Stimulated activated effector memory CD8-positive, alpha-beta T cell treated with anti-CD3 and anti-CD28 coated beads, Interleukin-12 subunit alpha, Interleukin-12 subunit beta, amount 100 ng/mL, for 72 hours (primary cell): ENCODE measurements around the gene ZC3H11A.

Experiments used
- ATAC-seq: fragments of 150-1000 bp; cut with Tn5 transposase; 2 replicates; pipeline ENCODE4 v1.10.0; 2021
- DNase-seq, 2 donors: peaks; one replicate each; pipeline ENCODE4 v3.0.0; 2021 to 2022; ENCODE audit warnings: low spot score in 2 of 2
- H3K27ac Mint-ChIP-seq: one replicate; pipeline ENCODE4 v1.8.0; 2022; ENCODE audit warnings: mild to moderate bottlenecking, mixed read lengths
- H3K36me3 Mint-ChIP-seq: one replicate; pipeline ENCODE4 v1.8.0; 2022; ENCODE audit warnings: mild to moderate bottlenecking, mixed read lengths
- H3K4me1 Mint-ChIP-seq: one replicate; pipeline ENCODE4 v1.8.0; 2022; ENCODE audit warnings: mixed read lengths
- H3K4me3 Mint-ChIP-seq: one replicate; pipeline ENCODE4 v1.8.0; 2022; ENCODE audit warnings: mild to moderate bottlenecking, mixed read lengths
- H3K9me3 Mint-ChIP-seq: one replicate; pipeline ENCODE4 v1.8.0; 2022; ENCODE audit warnings: mixed read lengths

ZC3H11A gene

GRCh38 chr1:203843435-203843834 lies 48.0 kb downstream of the ZC3H11A start:
- Mint-ChIP-seq H3K4me1 (no peaks in the 10 kb centered on the region), H3K36me3 (peaks cover 100% of the 10 kb centered on the region), H3K9me3 (no peaks in the 10 kb centered on the region), H3K27ac (no peak overlapping the region), H3K4me3 (no peak overlapping the region)
- ATAC-seq: no peak
- no peak for DNase-seq
